Neural progenitor cell (in vitro differentiated cells): ENCODE data around the gene TRIM44. TPM values are rescaled to one million over a fixed set of nuclear protein-coding genes. Genes with fewer than 3 reads are reported as not detected.

Experiments used
- DNase-seq: peaks from one replicate; pipeline ENCODE4 v3.0.0-alpha.2; 2016; ENCODE audit warnings: low spot score
- H2AFZ ChIP-seq: fragments of 200-600 bp; sonication (generic); replicated peaks from 2 replicates; pipeline ENCODE4 v1.6.1; 2016; ENCODE audit warnings: antibody characterized with exemption
- H3F3A ChIP-seq: fragments of 200-600 bp; sonication (generic); 2 replicates; pipeline ENCODE4 v1.6.1; 2016; ENCODE audit warnings: antibody characterized with exemption, low read depth
- H3K27ac ChIP-seq: fragments of 200-600 bp; sonication (generic); 2 replicates; pipeline ENCODE4 v1.5.1; 2016; ENCODE audit warnings: mild to moderate bottlenecking
- H3K27me3 ChIP-seq: fragments of 200-600 bp; sonication (generic); 2 replicates; pipeline ENCODE4 v1.6.1; 2016; ENCODE audit warnings: mild to moderate bottlenecking, moderate library complexity
- H3K36me3 ChIP-seq: fragments of 200-600 bp; sonication (generic); 2 replicates; pipeline ENCODE4 v1.5.1; 2016
- H3K4me1 ChIP-seq: fragments of 200-600 bp; sonication (generic); 2 replicates; pipeline ENCODE4 v1.6.1; 2016; ENCODE audit warnings: mixed run types
- H3K4me2 ChIP-seq: fragments of 200-600 bp; sonication (generic); 2 replicates; pipeline ENCODE4 v1.6.1; 2016
- H3K4me3 ChIP-seq: fragments of 200-600 bp; sonication (generic); 2 replicates; pipeline ENCODE4 v1.5.1; 2016
- H3K79me2 ChIP-seq: fragments of 200-600 bp; sonication (generic); 2 replicates; pipeline ENCODE4 v1.6.1; 2016; ENCODE audit warnings: low read depth
- H3K9ac ChIP-seq: fragments of 200-600 bp; sonication (generic); 2 replicates; pipeline ENCODE4 v1.6.1; 2016
- H3K9me3 ChIP-seq: fragments of 200-600 bp; sonication (generic); 2 replicates; pipeline ENCODE4 v1.5.1; 2016; ENCODE audit warnings: low read depth
- H4K20me1 ChIP-seq: fragments of 200-600 bp; sonication (generic); 2 replicates; pipeline ENCODE4 v1.6.1; 2016; ENCODE audit warnings: low read depth
- H3K27ac Mint-ChIP-seq: 3 replicates; pipeline ENCODE4 v1.8.0; 2021; ENCODE audit warnings: mixed read lengths
- H3K27me3 Mint-ChIP-seq: 2 replicates; pipeline ENCODE4 v1.8.0; 2022; ENCODE audit warnings: low read depth, mild to moderate bottlenecking, inconsistent platforms, moderate library complexity, mixed read lengths; ENCODE audit not compliant: insufficient read depth
- H3K36me3 Mint-ChIP-seq: 3 replicates; pipeline ENCODE4 v1.8.0; 2021; ENCODE audit warnings: mixed read lengths
- H3K4me1 Mint-ChIP-seq: 3 replicates; pipeline ENCODE4 v1.8.0; 2021; ENCODE audit warnings: mixed read lengths
- H3K4me3 Mint-ChIP-seq: 3 replicates; pipeline ENCODE4 v1.8.0; 2021; ENCODE audit warnings: mild to moderate bottlenecking, moderate library complexity, mixed read lengths
- H3K9me3 Mint-ChIP-seq: 3 replicates; pipeline ENCODE4 v1.8.0; 2020; ENCODE audit warnings: mixed read lengths
- EZH2 ChIP-seq: fragments of 200-600 bp; sonication (generic); IDR thresholded peaks from 2 replicates; pipeline ENCODE4 v1.6.1; 2017; ENCODE audit warnings: antibody characterized with exemption, mild to moderate bottlenecking, moderate library complexity
- EZH2phosphoT487 ChIP-seq: fragments of 200-600 bp; sonication (generic); IDR thresholded peaks from 2 replicates; pipeline ENCODE4 v1.6.1; 2017; ENCODE audit warnings: antibody characterized with exemption
- total RNA-seq: library from RNA; depleted of rRNA; stranded (reverse); fragments of >200 nt; gene quantifications from 2 replicates; pipeline ENCODE4 v1.2.3, GENCODE V29; 2015; ENCODE audit warnings: low replicate concordance
- TF ChIP-seq, protein P1 (sequence below): fragments of 200-600 bp; sonication (generic); IDR thresholded peaks from 2 replicates; pipeline ENCODE4 v1.5.1; 2017; ENCODE audit warnings: antibody characterized with exemption, mild to moderate bottlenecking

The TRIM44 gene
- total RNA-seq, 1 donor from 2014 or later: 44.1 TPM

DNA sequence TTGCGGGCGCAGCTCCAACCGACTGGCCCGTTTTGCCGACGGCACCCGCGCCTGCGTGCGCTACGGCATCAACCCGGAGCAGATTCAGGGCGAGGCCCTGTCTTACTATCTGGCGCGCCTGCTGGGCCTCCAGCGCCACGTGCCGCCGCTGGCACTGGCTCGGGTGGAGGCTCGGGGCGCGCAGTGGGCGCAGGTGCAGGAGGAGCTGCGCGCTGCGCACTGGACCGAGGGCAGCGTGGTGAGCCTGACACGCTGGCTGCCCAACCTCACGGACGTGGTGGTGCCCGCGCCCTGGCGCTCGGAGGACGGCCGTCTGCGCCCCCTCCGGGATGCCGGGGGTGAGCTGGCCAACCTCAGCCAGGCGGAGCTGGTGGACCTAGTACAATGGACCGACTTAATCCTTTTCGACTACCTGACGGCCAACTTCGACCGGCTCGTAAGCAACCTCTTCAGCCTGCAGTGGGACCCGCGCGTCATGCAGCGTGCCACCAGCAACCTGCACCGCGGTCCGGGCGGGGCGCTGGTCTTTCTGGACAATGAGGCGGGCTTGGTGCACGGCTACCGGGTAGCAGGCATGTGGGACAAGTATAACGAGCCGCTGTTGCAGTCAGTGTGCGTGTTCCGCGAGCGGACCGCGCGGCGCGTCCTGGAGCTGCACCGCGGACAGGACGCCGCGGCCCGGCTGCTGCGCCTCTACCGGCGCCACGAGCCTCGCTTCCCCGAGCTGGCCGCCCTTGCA lies 43.3 kb upstream of the TRIM44 start:
- Histone ChIP-seq H3K4me3 (peak overlapping the region; percentile 73), H3K79me2 (peaks cover 47% of the 10 kb centered on the region), H4K20me1 (peaks cover 53% of the 10 kb centered on the region), H2AFZ (no peak overlapping the region), H3K9ac (peak overlapping the region; percentile 64), H3K4me2 (peak overlapping the region; percentile 90), H3K9me3 (no peaks in the 10 kb centered on the region), H3K36me3 (no peaks in the 10 kb centered on the region), H3K27me3 (no peaks in the 10 kb centered on the region), H3F3A (peaks cover 77% of the 10 kb centered on the region), H3K27ac (peak overlapping the region; percentile 92), H3K4me1 (peaks cover 52% of the 10 kb centered on the region)
- H3K27ac Mint-ChIP-seq: no peak overlapping the region
- DNase-seq: peak; percentile 75
- peaks cover 61% of the 10 kb centered on the region for H3K4me1 Mint-ChIP-seq
- H3K36me3 Mint-ChIP-seq: peaks cover 15% of the 10 kb centered on the region
- no peaks in the 10 kb centered on the region for H3K9me3 Mint-ChIP-seq
- TF ChIP-seq EZH2phosphoT487 (no peak), EZH2 (no peak)
- TF ChIP-seq, protein P1, sequence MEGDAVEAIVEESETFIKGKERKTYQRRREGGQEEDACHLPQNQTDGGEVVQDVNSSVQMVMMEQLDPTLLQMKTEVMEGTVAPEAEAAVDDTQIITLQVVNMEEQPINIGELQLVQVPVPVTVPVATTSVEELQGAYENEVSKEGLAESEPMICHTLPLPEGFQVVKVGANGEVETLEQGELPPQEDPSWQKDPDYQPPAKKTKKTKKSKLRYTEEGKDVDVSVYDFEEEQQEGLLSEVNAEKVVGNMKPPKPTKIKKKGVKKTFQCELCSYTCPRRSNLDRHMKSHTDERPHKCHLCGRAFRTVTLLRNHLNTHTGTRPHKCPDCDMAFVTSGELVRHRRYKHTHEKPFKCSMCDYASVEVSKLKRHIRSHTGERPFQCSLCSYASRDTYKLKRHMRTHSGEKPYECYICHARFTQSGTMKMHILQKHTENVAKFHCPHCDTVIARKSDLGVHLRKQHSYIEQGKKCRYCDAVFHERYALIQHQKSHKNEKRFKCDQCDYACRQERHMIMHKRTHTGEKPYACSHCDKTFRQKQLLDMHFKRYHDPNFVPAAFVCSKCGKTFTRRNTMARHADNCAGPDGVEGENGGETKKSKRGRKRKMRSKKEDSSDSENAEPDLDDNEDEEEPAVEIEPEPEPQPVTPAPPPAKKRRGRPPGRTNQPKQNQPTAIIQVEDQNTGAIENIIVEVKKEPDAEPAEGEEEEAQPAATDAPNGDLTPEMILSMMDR: no peak
- peak overlapping the region; percentile 93 for H3K4me3 Mint-ChIP-seq
- peaks cover 12% of the 10 kb centered on the region for H3K27me3 Mint-ChIP-seq

DNA sequence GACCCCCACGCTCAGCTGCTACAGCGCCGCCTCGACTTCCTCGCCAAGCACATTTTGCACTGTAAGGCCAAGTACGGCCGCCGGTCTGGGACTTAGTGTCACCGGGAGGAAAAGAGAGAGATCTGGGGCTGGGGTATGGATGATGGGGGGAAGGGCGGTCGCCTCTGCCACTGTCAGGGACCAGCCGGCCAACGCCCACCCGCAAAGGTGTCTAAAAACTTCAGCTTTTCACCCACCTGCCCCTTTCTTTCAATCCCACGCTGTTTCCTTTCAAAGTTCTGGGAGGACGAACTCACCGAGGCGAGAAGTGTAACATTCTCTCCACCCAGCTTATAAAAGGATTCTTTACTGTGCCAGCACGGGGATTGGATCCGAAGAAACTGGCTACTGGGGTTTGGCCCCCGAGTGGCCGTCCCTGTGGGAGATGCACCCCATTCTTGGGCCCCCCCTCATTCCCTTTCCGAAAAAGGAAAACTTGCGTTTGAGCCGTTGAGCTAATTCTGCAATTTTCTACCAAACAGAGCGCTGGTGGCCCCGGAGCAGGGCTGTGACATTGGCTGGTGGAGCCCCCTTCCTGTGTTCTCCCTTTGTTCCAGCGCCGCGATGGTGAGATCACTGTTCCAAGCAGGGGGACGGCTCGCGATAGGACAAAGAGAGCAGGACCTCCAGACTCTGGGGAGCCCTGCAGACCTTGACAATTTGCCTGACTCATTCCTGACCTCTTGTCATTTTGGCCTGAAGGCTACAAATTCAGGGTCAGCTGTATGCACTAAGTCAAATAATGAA lies 42.5 kb upstream of the TRIM44 start:
- no peak overlapping the region for H2AFZ ChIP-seq
- peak overlapping the region; percentile 92 for H3K27ac Mint-ChIP-seq
- peaks cover 60% of the 10 kb centered on the region for H3K4me1 Mint-ChIP-seq

DNA sequence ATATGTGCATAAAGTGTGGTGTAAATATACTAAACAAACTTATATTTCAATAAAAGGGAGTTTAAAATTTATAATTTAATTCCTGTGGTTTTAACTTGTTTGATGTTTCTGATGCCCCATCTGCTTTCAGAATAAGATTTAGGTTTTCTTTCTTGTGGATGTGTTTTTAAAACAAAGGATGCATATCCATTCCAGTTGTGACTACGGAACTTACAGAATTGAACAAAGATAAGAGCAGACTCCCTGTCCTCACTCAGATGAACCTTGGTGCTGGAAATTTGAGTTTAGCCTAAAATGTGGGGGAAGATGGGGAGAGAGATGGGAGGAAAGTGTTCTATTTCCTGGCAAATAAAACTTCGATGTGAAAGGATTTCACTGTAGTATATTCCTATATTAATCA lies 41.8 kb upstream of the TRIM44 start:
- H3K4me2 ChIP-seq: peak overlapping the region; percentile 90
- H2AFZ ChIP-seq: no peak overlapping the region
- H3K27ac ChIP-seq: no peak overlapping the region
- H3K36me3 Mint-ChIP-seq: peaks cover 15% of the 10 kb centered on the region
- peak overlapping the region; percentile 93 for H3K4me3 Mint-ChIP-seq
- H3K27me3 Mint-ChIP-seq: peaks cover 9% of the 10 kb centered on the region
- H3K27ac Mint-ChIP-seq: no peak overlapping the region
- H3K79me2 ChIP-seq: peaks cover 47% of the 10 kb centered on the region
- peaks cover 62% of the 10 kb centered on the region for H3F3A ChIP-seq
- no peaks in the 10 kb centered on the region for H3K9me3 Mint-ChIP-seq
- TF ChIP-seq, protein P1: no peak
- TF ChIP-seq EZH2 (no peak), EZH2phosphoT487 (no peak)
- no peaks in the 10 kb centered on the region for H3K27me3 ChIP-seq
- no peaks in the 10 kb centered on the region for H3K36me3 ChIP-seq
- H3K9me3 ChIP-seq: no peaks in the 10 kb centered on the region
- H3K4me1 ChIP-seq: peaks cover 39% of the 10 kb centered on the region
- H3K9ac ChIP-seq: peak overlapping the region; percentile 12
- peaks cover 53% of the 10 kb centered on the region for H4K20me1 ChIP-seq
- H3K4me3 ChIP-seq: peak overlapping the region; percentile 73
- DNase-seq: no peak
- H3K4me1 Mint-ChIP-seq: peaks cover 54% of the 10 kb centered on the region

More for the DNA sequence above, 42.5 kb upstream of the TRIM44 start:
- peak; percentile 87 for DNase-seq
- H3K27me3 ChIP-seq: no peaks in the 10 kb centered on the region
- TF ChIP-seq EZH2 (no peak), EZH2phosphoT487 (no peak)
- TF ChIP-seq, protein P1: no peak
- Mint-ChIP-seq H3K27me3 (peaks cover 9% of the 10 kb centered on the region), H3K9me3 (no peaks in the 10 kb centered on the region), H3K36me3 (peaks cover 15% of the 10 kb centered on the region), H3K4me3 (peak overlapping the region; percentile 93)
- H4K20me1 ChIP-seq: peaks cover 53% of the 10 kb centered on the region
- H3F3A ChIP-seq: peaks cover 70% of the 10 kb centered on the region
- peak overlapping the region; percentile 73 for H3K4me3 ChIP-seq
- H3K79me2 ChIP-seq: peaks cover 47% of the 10 kb centered on the region
- H3K36me3 ChIP-seq: no peaks in the 10 kb centered on the region
- H3K4me2 ChIP-seq: peak overlapping the region; percentile 90
- H3K4me1 ChIP-seq: peaks cover 46% of the 10 kb centered on the region
- H3K27ac ChIP-seq: peak overlapping the region; percentile 92
- peak overlapping the region; percentile 64 for H3K9ac ChIP-seq
- no peaks in the 10 kb centered on the region for H3K9me3 ChIP-seq
